Tibial nerve (tissue), 4 donors: ENCODE data around the gene SLC38A7. TPM values are rescaled to one million over a fixed set of nuclear protein-coding genes. Genes with fewer than 3 reads are reported as not detected.

ENCODE experiments used
- DNase-seq, 2 donors: peaks; one replicate each; pipeline ENCODE4 v3.0.0-alpha.2; 2019; ENCODE audit warnings: low spot score in 2 of 2
- H3K27ac ChIP-seq, 4 donors: fragments of 200-600 bp; sonication (generic) in 3 of 4; one replicate each; pipeline ENCODE4 v1.5.1; 2017 to 2019; ENCODE audit warnings: mild to moderate bottlenecking in 1 of 4
- H3K27me3 ChIP-seq, 2 donors: fragments of 200-600 bp; sonication (generic) in 1 of 2; one replicate each; pipeline versions ENCODE4 v1.5.1 to v1.6.0; 2017 to 2019
- H3K36me3 ChIP-seq, 3 donors: fragments of 200-600 bp; sonication (generic); one replicate each; pipeline ENCODE4 v1.5.1; 2018 to 2019
- H3K4me1 ChIP-seq, 4 donors: fragments of 200-600 bp; sonication (generic) in 3 of 4; one replicate each; pipeline ENCODE4 v1.5.1; 2017 to 2019
- H3K4me3 ChIP-seq, 4 donors: fragments of 200-600 bp; sonication (generic) in 3 of 4; one replicate each; pipeline ENCODE4 v1.5.1; 2017 to 2019; ENCODE audit warnings: mild to moderate bottlenecking in 1 of 4, moderate library complexity in 1 of 4
- H3K9me3 ChIP-seq, 4 donors: fragments of 200-600 bp; sonication (generic) in 3 of 4; one replicate each; pipeline ENCODE4 v1.5.1; 2017 to 2019
- CTCF ChIP-seq, 5 experiments: fragments of 200-600 bp in 3 of 5; fragments of 450-650 bp in 2 of 5; sonication (generic) in 3 of 5; IDR thresholded peaks; one replicate each; pipeline ENCODE4 v1.5.1; 2016 to 2019; ENCODE audit warnings: antibody characterized with exemption in 5 of 5, mild to moderate bottlenecking in 3 of 5, moderate library complexity in 2 of 5
- EP300 ChIP-seq, 2 donors: sonication (generic); formaldehyde crosslinking; IDR thresholded peaks; one replicate each; pipeline ENCODE4 v1.6.1; 2017; ENCODE audit warnings: antibody characterized with exemption in 2 of 2, mild to moderate bottlenecking in 1 of 2
- POLR2A ChIP-seq, 2 donors: fragments of 450-650 bp; IDR thresholded peaks; one replicate each; pipeline ENCODE4 v1.6.1; 2017; ENCODE audit warnings: antibody characterized with exemption in 2 of 2, mild to moderate bottlenecking in 2 of 2, moderate library complexity in 2 of 2
- WGBS, 2 donors: methylation state at CpG; one replicate each; pipeline ENCODE4 v1.1.5; 2018; 5-methylcytosine and 5-hydroxymethylcytosine counted together
- total RNA-seq, 4 donors: library from RNA; depleted of rRNA; stranded (reverse); fragments of >200 nt; gene quantifications; one replicate each; pipeline ENCODE4 v1.1.0, GENCODE V29; 2016

The SLC38A7 gene
- total RNA-seq, 4 donors from 2014 or later, result 9.0 to 34.8 (median 13.2) TPM

GRCh38 chr16:58717994-58718393, 33.4 kb upstream of the SLC38A7 start:
- no peaks in the 10 kb centered on the region for H3K27me3 ChIP-seq
- H3K4me3 ChIP-seq, result no peak overlapping the region
- 86 to 92% methylated on average over 13 of the region's 13 CpGs for WGBS, 2 donors
- H3K27ac ChIP-seq, result no peak overlapping the region
- TF ChIP-seq POLR2A (IDR thresholded peaks at IDR 0.05) (no peak), EP300 (IDR thresholded peaks at IDR 0.05) (no peak), CTCF (IDR thresholded peaks at IDR 0.05) (no peak)
- DNase-seq, result no peak
- H3K4me1 ChIP-seq, result no peaks in the 10 kb centered on the region
- peaks cover 0 to 99% (median 3%) of the 10 kb centered on the region in 3 donors for H3K36me3 ChIP-seq
- H3K9me3 ChIP-seq, result no peaks in the 10 kb centered on the region

- no peak overlapping the region for H3K27ac ChIP-seq
- WGBS, 2 donors, result 94 to 98% methylated on average over 8 of the region's 8 CpGs
Observed at GRCh38 chr16:58716468-58716867, 31.9 kb upstream of the SLC38A7 start.

GRCh38 chr16:58713742-58714141, 29.2 kb upstream of the SLC38A7 start:
- peaks cover 0 to 99% (median 3%) of the 10 kb centered on the region in 3 donors for H3K36me3 ChIP-seq
- H3K9me3 ChIP-seq, result no peaks in the 10 kb centered on the region
- H3K4me1 ChIP-seq, result no peaks in the 10 kb centered on the region
- 93% methylated on average over 1 of the region's 1 CpG for WGBS, 2 donors
- no peak overlapping the region for H3K27ac ChIP-seq
- H3K27me3 ChIP-seq, result no peaks in the 10 kb centered on the region
- TF ChIP-seq POLR2A (IDR thresholded peaks at IDR 0.05) (no peak), EP300 (IDR thresholded peaks at IDR 0.05) (no peak), CTCF (IDR thresholded peaks at IDR 0.05) (no peak)
- H3K4me3 ChIP-seq, result no peak overlapping the region
- DNase-seq, result no peak

More at GRCh38 chr16:58716468-58716867, 31.9 kb upstream of the SLC38A7 start:
- Histone ChIP-seq H3K36me3 (peaks cover 0 to 100% (median 3%) of the 10 kb centered on the region in 3 donors), H3K4me1 (no peaks in the 10 kb centered on the region), H3K9me3 (no peaks in the 10 kb centered on the region), H3K4me3 (no peak overlapping the region), H3K27me3 (no peaks in the 10 kb centered on the region)
- TF ChIP-seq POLR2A (IDR thresholded peaks at IDR 0.05), result no peak
- DNase-seq, result no peak

GRCh38 chr16:58709333-58709732, 24.8 kb upstream of the SLC38A7 start:
- TF ChIP-seq POLR2A (IDR thresholded peaks at IDR 0.05) (no peak), CTCF (IDR thresholded peaks at IDR 0.05) (no peak), EP300 (IDR thresholded peaks at IDR 0.05) (no peak)
- Histone ChIP-seq H3K4me1 (no peaks in the 10 kb centered on the region), H3K27ac (no peak overlapping the region), H3K27me3 (no peaks in the 10 kb centered on the region), H3K9me3 (no peaks in the 10 kb centered on the region), H3K4me3 (no peak overlapping the region), H3K36me3 (peaks cover 0 to 93% (median 0%) of the 10 kb centered on the region in 3 donors)
- DNase-seq, result no peak
- 90 to 96% methylated on average over 7 of the region's 7 CpGs for WGBS, 2 donors

GRCh38 chr16:58699151-58699550, 14.6 kb upstream of the SLC38A7 start:
- TF ChIP-seq POLR2A (IDR thresholded peaks at IDR 0.05) (no peak), EP300 (IDR thresholded peaks at IDR 0.05) (no peak), CTCF (IDR thresholded peaks at IDR 0.05) (no peak)
- WGBS, 2 donors, result 61 to 65% methylated on average over 4 of the region's 4 CpGs

GRCh38 chr16:58695368-58695767, 10.8 kb upstream of the SLC38A7 start:
- Histone ChIP-seq H3K9me3 (peaks cover 0 to 4% (median 0%) of the 10 kb centered on the region in 4 donors), H3K36me3 (no peaks in the 10 kb centered on the region), H3K4me1 (no peaks in the 10 kb centered on the region), H3K27me3 (no peaks in the 10 kb centered on the region), H3K27ac (no peak overlapping the region), H3K4me3 (no peak overlapping the region)
- no peak for TF ChIP-seq POLR2A (IDR thresholded peaks at IDR 0.05)
- no peak for TF ChIP-seq EP300 (IDR thresholded peaks at IDR 0.05)
- no peak for TF ChIP-seq CTCF (IDR thresholded peaks at IDR 0.05)
- DNase-seq, result no peak
- 43 to 80% methylated on average over 1 of the region's 1 CpG for WGBS, 2 donors

More at GRCh38 chr16:58699151-58699550, 14.6 kb upstream of the SLC38A7 start:
- Histone ChIP-seq H3K27ac (no peak overlapping the region), H3K4me1 (no peaks in the 10 kb centered on the region), H3K36me3 (no peaks in the 10 kb centered on the region), H3K27me3 (no peaks in the 10 kb centered on the region), H3K4me3 (no peak overlapping the region), H3K9me3 (no peaks in the 10 kb centered on the region)
- DNase-seq, result no peak
